Left lung (tissue), 10 donors: ENCODE data around the gene LNPK. TPM values are rescaled to one million over a fixed set of nuclear protein-coding genes. Genes with fewer than 3 reads are reported as not detected.

Experiments
- ATAC-seq: fragments of 200-7000 bp; cut with Tn5 transposase; one replicate; pipeline ENCODE4 v1.9.1; 2020; ENCODE audit warnings: moderate library complexity
- DNase-seq, 4 donors: peaks; one replicate each; pipeline ENCODE4 v3.0.0-alpha.2; 2013 to 2020
- H3K27ac ChIP-seq, 2 donors: fragments of 200-600 bp; sonication (generic) in 1 of 2; one replicate each; pipeline versions ENCODE4 v1.5.0 to v1.8.0; 2020 to 2021
- H3K27me3 ChIP-seq, 2 donors: fragments of 200-600 bp; sonication (generic) in 1 of 2; one replicate each; pipeline versions ENCODE4 v1.5.0 to v1.8.0; 2020 to 2021
- H3K36me3 ChIP-seq, 2 donors: fragments of 200-600 bp; sonication (generic) in 1 of 2; one replicate each; pipeline versions ENCODE4 v1.5.0 to v1.8.0; 2020 to 2021
- H3K4me1 ChIP-seq, 2 donors: fragments of 200-600 bp; one replicate each; pipeline ENCODE4 v1.8.0; 2021
- H3K4me3 ChIP-seq, 2 donors: fragments of 200-600 bp; sonication (generic) in 1 of 2; one replicate each; pipeline versions ENCODE4 v1.5.0 to v1.8.0; 2020 to 2021; ENCODE audit warnings: mild to moderate bottlenecking in 1 of 2
- H3K9me3 ChIP-seq, 2 donors: fragments of 200-600 bp; sonication (generic) in 1 of 2; one replicate each; pipeline versions ENCODE4 v1.5.0 to v1.8.0; 2020 to 2021
- intact Hi-C, 2 donors: fragments of 100-400 bp; cut with DNase I; formaldehyde crosslinking; loops; one replicate each; pipeline versions ENCODE4 v1.11.2 to v1.14.2; 2022
- polyA plus RNA-seq, 6 donors: library from polyadenylated mRNA; unstranded; fragments of 120-200 nt; gene quantifications; one replicate each; pipeline ENCODE4 v1.2.1, GENCODE V29; 2013; ENCODE audit not compliant: insufficient read length in 6 of 6
- total RNA-seq, 2 donors: library from RNA; stranded (reverse); fragmentation: NEBNext Ultra II Directional; extraction: Animal tissue kit (Norgen Biotek cat#: 25700); gene quantifications; one replicate each; pipeline ENCODE4 v1.2.1, GENCODE V29; 2021
- TF ChIP-seq, protein P1 (sequence below), 2 donors: fragments of 200-600 bp; sonication (generic) in 1 of 2; IDR thresholded peaks; one replicate each; pipeline versions ENCODE4 v1.5.0 to v1.8.0; 2021; ENCODE audit warnings: antibody characterized with exemption in 2 of 2
- donor health status: DM: no; HTN: yes; CAD: no.
- donor health status: DM: no; HTN: no; CAD: no.

The LNPK gene
- total and polyA plus RNA-seq, 8 donors: 38.0 to 47.9 (median 41.8) TPM

DNA sequence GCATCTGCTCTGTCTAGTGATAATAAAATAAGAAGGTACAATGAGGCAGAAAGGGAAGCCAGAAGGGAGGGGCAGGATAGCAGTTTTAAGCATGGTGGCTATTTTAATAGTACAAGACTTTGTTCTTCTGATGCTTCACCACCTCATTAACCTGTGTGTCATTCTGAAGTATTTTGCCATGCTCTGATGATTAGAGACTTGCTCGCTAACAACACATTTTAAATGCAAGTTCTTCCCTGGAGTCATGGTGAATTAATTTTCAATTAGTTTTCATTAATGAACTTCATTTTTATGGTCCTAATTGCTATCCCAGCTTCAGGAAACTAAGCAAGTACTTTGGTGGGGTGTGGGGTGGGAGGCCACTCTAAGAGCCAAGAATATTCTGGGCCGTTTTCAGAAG lies 25.7 kb upstream of the LNPK start:
- TF ChIP-seq, protein P1, sequence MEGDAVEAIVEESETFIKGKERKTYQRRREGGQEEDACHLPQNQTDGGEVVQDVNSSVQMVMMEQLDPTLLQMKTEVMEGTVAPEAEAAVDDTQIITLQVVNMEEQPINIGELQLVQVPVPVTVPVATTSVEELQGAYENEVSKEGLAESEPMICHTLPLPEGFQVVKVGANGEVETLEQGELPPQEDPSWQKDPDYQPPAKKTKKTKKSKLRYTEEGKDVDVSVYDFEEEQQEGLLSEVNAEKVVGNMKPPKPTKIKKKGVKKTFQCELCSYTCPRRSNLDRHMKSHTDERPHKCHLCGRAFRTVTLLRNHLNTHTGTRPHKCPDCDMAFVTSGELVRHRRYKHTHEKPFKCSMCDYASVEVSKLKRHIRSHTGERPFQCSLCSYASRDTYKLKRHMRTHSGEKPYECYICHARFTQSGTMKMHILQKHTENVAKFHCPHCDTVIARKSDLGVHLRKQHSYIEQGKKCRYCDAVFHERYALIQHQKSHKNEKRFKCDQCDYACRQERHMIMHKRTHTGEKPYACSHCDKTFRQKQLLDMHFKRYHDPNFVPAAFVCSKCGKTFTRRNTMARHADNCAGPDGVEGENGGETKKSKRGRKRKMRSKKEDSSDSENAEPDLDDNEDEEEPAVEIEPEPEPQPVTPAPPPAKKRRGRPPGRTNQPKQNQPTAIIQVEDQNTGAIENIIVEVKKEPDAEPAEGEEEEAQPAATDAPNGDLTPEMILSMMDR (IDR thresholded peaks at IDR 0.05): no peak
- Histone ChIP-seq H3K4me3 (no peak overlapping the region), H3K9me3 (no peaks in the 10 kb centered on the region), H3K27ac (no peak overlapping the region), H3K36me3 (no peaks in the 10 kb centered on the region), H3K27me3 (peaks cover 0 to 73% of the 10 kb centered on the region in 2 donors), H3K4me1 (no peaks in the 10 kb centered on the region)
- DNase-seq (no peak), ATAC-seq (no peak)
- intact Hi-C loops: no loop called here

DNA sequence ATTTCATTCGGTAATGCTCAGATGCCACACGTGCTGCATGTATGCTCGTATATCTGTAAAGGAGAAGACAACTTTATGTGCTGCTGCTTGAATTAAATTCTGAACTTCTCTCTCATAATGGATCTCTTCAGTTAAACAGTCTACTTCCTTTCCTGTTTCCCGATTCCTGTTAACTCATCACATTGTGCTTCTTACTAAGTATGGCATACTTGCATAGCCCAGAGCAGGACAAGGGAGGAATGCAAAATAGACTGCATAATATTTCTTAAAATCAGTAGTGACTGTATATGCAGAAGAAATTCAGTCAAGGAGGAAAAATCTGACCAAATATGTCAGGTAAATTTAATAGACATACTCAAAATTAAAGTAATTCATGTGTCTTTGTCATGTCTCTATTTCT lies 23.9 kb upstream of the LNPK start:
- Histone ChIP-seq H3K27me3 (peaks cover 0 to 65% of the 10 kb centered on the region in 2 donors), H3K36me3 (no peaks in the 10 kb centered on the region), H3K4me3 (no peak overlapping the region), H3K27ac (no peak overlapping the region), H3K4me1 (no peaks in the 10 kb centered on the region), H3K9me3 (no peaks in the 10 kb centered on the region)
- TF ChIP-seq, protein P1 (IDR thresholded peaks at IDR 0.05): no peak
- ATAC-seq (no peak), DNase-seq (no peak)
- intact Hi-C loops: no loop called here

DNA sequence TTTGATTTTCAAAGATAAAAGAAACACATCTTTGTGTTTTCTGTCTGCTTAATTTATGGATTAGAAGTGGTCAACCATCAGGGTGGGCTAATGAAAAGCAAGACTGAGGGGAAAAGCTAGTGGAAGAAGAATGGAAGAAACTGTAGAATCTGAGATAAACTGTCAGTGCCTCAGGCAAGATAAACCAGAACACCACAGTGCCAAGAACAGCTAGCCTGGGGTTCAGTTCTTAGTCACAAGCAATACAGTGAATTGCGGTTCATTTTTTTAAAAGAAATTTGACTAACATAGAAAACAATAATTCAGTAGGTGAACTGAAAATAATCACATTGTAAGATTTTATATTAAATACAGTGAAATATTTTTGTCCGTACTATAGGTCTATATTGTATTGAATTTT lies 22.0 kb upstream of the LNPK start:
- ATAC-seq: no peak

DNA sequence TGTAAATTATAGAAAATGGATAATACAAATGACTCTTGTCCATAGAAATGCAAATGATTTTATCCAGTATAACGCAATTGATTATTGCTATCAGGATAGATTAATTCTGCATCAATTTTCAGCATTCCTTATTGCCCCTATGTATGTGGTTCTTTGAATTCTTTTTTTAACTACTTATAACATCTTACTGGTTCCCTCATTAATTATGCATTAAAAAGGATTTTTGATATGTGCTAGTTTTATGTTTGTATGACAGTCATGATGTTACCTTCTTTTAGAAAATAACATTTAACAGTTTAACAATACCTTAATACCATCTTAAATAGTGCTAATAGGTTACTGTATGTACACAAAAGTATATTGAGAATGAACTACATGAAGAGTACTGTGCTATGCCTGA lies 20.0 kb upstream of the LNPK start:
- Histone ChIP-seq H3K27ac (no peak overlapping the region), H3K4me1 (no peaks in the 10 kb centered on the region), H3K9me3 (no peaks in the 10 kb centered on the region), H3K4me3 (no peak overlapping the region), H3K36me3 (no peaks in the 10 kb centered on the region), H3K27me3 (peaks cover 0 to 49% of the 10 kb centered on the region in 2 donors)
- intact Hi-C loops: no loop called here
- DNase-seq (no peak), ATAC-seq (no peak)
- TF ChIP-seq, protein P1 (IDR thresholded peaks at IDR 0.05): no peak

More for the DNA sequence above, 22.0 kb upstream of the LNPK start:
- Histone ChIP-seq H3K27me3 (peaks cover 0 to 66% of the 10 kb centered on the region in 2 donors), H3K4me1 (no peaks in the 10 kb centered on the region), H3K36me3 (no peaks in the 10 kb centered on the region), H3K27ac (no peak overlapping the region), H3K4me3 (no peak overlapping the region), H3K9me3 (no peaks in the 10 kb centered on the region)
- intact Hi-C loops: no loop called here
- DNase-seq: no peak
- TF ChIP-seq, protein P1 (IDR thresholded peaks at IDR 0.05): no peak

DNA sequence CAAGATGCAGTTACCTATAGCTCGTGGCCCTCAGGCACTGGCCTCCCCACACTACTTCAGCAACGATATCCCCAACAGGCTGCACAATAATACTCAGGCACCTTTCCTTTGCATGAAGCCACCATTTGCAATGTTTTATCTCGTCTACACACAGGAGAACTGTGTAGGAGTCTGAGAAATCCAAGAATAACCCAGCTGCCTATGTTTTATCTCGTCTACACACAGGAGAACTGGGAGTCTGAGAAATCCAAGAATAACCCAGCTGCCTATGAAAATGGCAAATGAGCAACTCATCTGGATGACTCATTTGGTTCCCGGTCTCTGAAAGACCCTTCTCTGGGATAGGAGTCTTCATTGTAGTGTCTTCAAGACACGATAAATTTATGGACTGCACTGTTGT lies 18.3 kb upstream of the LNPK start:
- H3K9me3 ChIP-seq: no peaks in the 10 kb centered on the region
- intact Hi-C loops: no loop called here
- H3K36me3 ChIP-seq: no peaks in the 10 kb centered on the region
- no peak for DNase-seq
- peaks cover 0 to 36% of the 10 kb centered on the region in 2 donors for H3K27me3 ChIP-seq
- ATAC-seq: no peak
- no peaks in the 10 kb centered on the region for H3K4me1 ChIP-seq
- no peak overlapping the region for H3K4me3 ChIP-seq
- TF ChIP-seq, protein P1 (IDR thresholded peaks at IDR 0.05): no peak
- no peak overlapping the region for H3K27ac ChIP-seq
